ENCODE data around the gene KIAA1755.

GRCh38 chr20:38215194-38216182, 45.0 kb downstream of the KIAA1755 start:
- no peak for TF ChIP-seq POLR2A (IDR thresholded peaks at IDR 0.05; ENCODE audit: low read depth, low read length)
- no peak for TF ChIP-seq CTCF (conservative IDR thresholded peaks at IDR 0.05; ENCODE audit: low read depth, low read length)
- TF ChIP-seq RAD21 (IDR thresholded peaks at IDR 0.05; ENCODE audit: low read length): no peak
- TF ChIP-seq MAFK (IDR thresholded peaks at IDR 0.05; ENCODE audit: low read depth, low read length): no peak
- TF ChIP-seq MXI1 (IDR thresholded peaks at IDR 0.05; ENCODE audit: borderline replicate concordance, low read depth, low read length): no peak
- no peak for TF ChIP-seq CHD1 (IDR thresholded peaks at IDR 0.05; ENCODE audit: low read depth, low read length)
- TF ChIP-seq CEBPB (IDR thresholded peaks at IDR 0.05; ENCODE audit: low read depth, low read length): no peak
- TF ChIP-seq BHLHE40 (IDR thresholded peaks at IDR 0.05; ENCODE audit: low read depth, low read length): no peak
- TF ChIP-seq MAZ (IDR thresholded peaks at IDR 0.05; ENCODE audit: borderline replicate concordance, low read depth, low read length): no peak
- no peak for TF ChIP-seq FOS (IDR thresholded peaks at IDR 0.05; ENCODE audit: low read depth, low read length)
- TF ChIP-seq RFX5 (IDR thresholded peaks at IDR 0.05; ENCODE audit: low read depth, low read length): no peak
- TF ChIP-seq ELK1 (IDR thresholded peaks at IDR 0.05; ENCODE audit: borderline replicate concordance, low read depth, low read length): no peak
- TF ChIP-seq, protein P1, sequence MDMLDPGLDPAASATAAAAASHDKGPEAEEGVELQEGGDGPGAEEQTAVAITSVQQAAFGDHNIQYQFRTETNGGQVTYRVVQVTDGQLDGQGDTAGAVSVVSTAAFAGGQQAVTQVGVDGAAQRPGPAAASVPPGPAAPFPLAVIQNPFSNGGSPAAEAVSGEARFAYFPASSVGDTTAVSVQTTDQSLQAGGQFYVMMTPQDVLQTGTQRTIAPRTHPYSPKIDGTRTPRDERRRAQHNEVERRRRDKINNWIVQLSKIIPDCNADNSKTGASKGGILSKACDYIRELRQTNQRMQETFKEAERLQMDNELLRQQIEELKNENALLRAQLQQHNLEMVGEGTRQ (IDR thresholded peaks at IDR 0.05; ENCODE audit: low read depth, low read length): no peak
- TF ChIP-seq SMC3 (IDR thresholded peaks at IDR 0.05; ENCODE audit: low read depth, low read length): no peak

Data from IMR-90 (cell line).